Heart left ventricle (tissue), 16 donors: Measurements from ENCODE around the gene LSM8. TPM values are rescaled to one million over a fixed set of nuclear protein-coding genes. Genes with fewer than 3 reads are reported as not detected.

Experiments used
- ATAC-seq, 4 donors: fragments of 200-7000 bp; cut with Tn5 transposase; one replicate each; pipeline ENCODE4 v1.9.1; 2020 to 2022; ENCODE audit warnings: moderate library complexity in 4 of 4, mild to moderate bottlenecking in 3 of 4, moderate number of reproducible peaks in 1 of 4
- DNase-seq, 5 donors: peaks; one replicate each; pipeline ENCODE4 v3.0.0-alpha.2; 2020
- H3K27ac ChIP-seq, 12 donors: fragments of 200-600 bp; sonication (generic) in 4 of 12; one replicate each; pipeline versions ENCODE4 v1.5.0 to v1.8.0; 2016 to 2022; ENCODE audit warnings: mild to moderate bottlenecking in 2 of 12
- H3K27me3 ChIP-seq, 9 donors: fragments of 200-600 bp; sonication (generic) in 2 of 9; one replicate each; pipeline versions ENCODE4 v1.5.1 to v1.8.0; 2016 to 2022; ENCODE audit warnings: mild to moderate bottlenecking in 3 of 9
- H3K36me3 ChIP-seq, 9 donors: fragments of 200-600 bp; sonication (generic) in 2 of 9; one replicate each; pipeline versions ENCODE4 v1.5.0 to v1.8.0; 2018 to 2022; ENCODE audit warnings: mild to moderate bottlenecking in 2 of 9
- H3K4me1 ChIP-seq, 12 donors: fragments of 200-600 bp; sonication (generic) in 4 of 12; one replicate each; pipeline versions ENCODE4 v1.5.0 to v1.8.0; 2016 to 2022; ENCODE audit warnings: mild to moderate bottlenecking in 3 of 12
- H3K4me3 ChIP-seq, 12 donors: fragments of 200-600 bp; sonication (generic) in 4 of 12; one replicate each; pipeline versions ENCODE4 v1.5.0 to v1.8.0; 2017 to 2022; ENCODE audit warnings: mild to moderate bottlenecking in 9 of 12, moderate library complexity in 4 of 12
- H3K9me3 ChIP-seq, 12 donors: fragments of 200-600 bp; sonication (generic) in 4 of 12; one replicate each; pipeline versions ENCODE4 v1.5.0 to v1.8.0; 2016 to 2022; ENCODE audit warnings: mild to moderate bottlenecking in 1 of 12
- CTCF ChIP-seq, 12 donors: fragments of 200-600 bp; sonication (generic) in 4 of 12; IDR thresholded peaks; one replicate each; pipeline versions ENCODE4 v1.5.0 to v1.8.0; 2018 to 2022; ENCODE audit warnings: antibody characterized with exemption in 12 of 12, mild to moderate bottlenecking in 5 of 12
- POLR2A ChIP-seq, 2 donors: fragments of 450-650 bp; IDR thresholded peaks; one replicate each; pipeline ENCODE4 v1.6.1; 2017; ENCODE audit warnings: antibody characterized with exemption in 2 of 2, mild to moderate bottlenecking in 2 of 2, moderate library complexity in 2 of 2
- WGBS, 4 donors: extraction: QIAGEN DNeasy Blood & Tissue Kit in 2 of 4; methylation state at CpG; one replicate each; pipeline versions ENCODE4 v1.1.5 to v1.1.7; 2013 to 2018; 5-methylcytosine and 5-hydroxymethylcytosine counted together
- intact Hi-C, 10 donors: fragments of 100-400 bp; cut with DNase I; formaldehyde crosslinking; loops; one replicate each; pipeline versions ENCODE4 v1.11.1 to v1.14.2; 2022
- polyA plus RNA-seq, 2 donors: library from polyadenylated mRNA; stranded (reverse); fragments of 200-250 nt; gene quantifications; one replicate each; pipeline ENCODE4 v1.2.3, GENCODE V29; 2013
- total RNA-seq, 9 donors: library from RNA; depleted of rRNA in 2 of 9; stranded (reverse); fragments of >200 nt in 2 of 9; fragmentation: NEBNext Ultra II Directional in 3 of 9; extraction: Animal tissue kit (Norgen Biotek cat#: 25700) in 3 of 9; gene quantifications; one replicate each; pipeline versions ENCODE4 v1.1.0 to v1.2.4, GENCODE V29; 2016 to 2023
- donor health status: ischemic (EF 13 %, LVEDD 7.1; RV severe dilation, severe dysfunction).
- donor health status: healthy with polysubstance abuse.
- donor health status: DM: no; HTN: yes; CAD: no.
- donor health status: DM: no; HTN: no; CAD: no.
- donor health status: ischemic (EF 25% LVEDD 6.9; RV normal size, moderate dysfunction).
- donor health status: ischemic (EF 25% LVEDD 5.7; RV mildly dilated, moderate dysfunction).
- donor health status: healthy.
- donor health status: DM: yes; HTN: yes; CAD: no.
- donor health status: ischemic (EF 35%, LVEDD 5.7; RV mildly dilated, moderate dysfunction).
- donor health status: nonischemic (EF 11% LVEDD 7.7; RV severe dilation, severe dysfunction).
- donor health status: DM: yes; HTN: yes; CAD: no.
- donor health status: PGD.
- donor health status: ischemic (EF 29% LVEDD 5.4; RV normal size, mild dysfunction).
- donor health status: nonischemic (EF 23%, LVEDD 6.1; RV moderate dilation, normal function).

The LSM8 gene
- total and polyA plus RNA-seq, 11 donors: 13.1 to 23.2 (median 17.2) TPM

DNA sequence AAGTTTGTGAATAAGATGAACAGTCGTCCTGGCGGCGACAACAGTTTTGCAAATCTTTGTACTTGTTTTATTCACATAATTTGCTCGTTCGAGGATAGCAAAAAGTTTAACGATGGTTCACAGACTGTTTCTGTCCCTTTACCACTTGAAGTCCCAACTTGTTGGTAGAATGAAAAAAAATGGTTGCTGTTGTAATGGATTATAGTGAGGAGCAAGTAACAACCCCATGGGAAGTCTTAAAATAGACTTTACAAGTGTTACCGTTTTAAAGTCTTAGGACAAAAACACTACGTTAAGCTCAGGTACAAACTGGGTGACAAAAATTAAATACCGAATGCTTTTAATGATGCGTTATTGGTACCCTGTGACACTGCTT, 589 bp downstream of the LSM8 start:
- H3K4me1 ChIP-seq: peaks cover 0 to 41% (median 22%) of the 10 kb centered on the region in 12 donors
- DNase-seq (no peak), ATAC-seq (no peak)
- H3K27me3 ChIP-seq: no peaks in the 10 kb centered on the region
- peak overlapping the region; percentile 75 to 96 (median 88) for H3K4me3 ChIP-seq
- peaks cover 0 to 35% (median 19%) of the 10 kb centered on the region in 9 donors for H3K36me3 ChIP-seq
- peak overlapping the region; percentile 51 to 97 (median 90) for H3K27ac ChIP-seq
- intact Hi-C loops: no loop called here
- no peaks in the 10 kb centered on the region for H3K9me3 ChIP-seq
- WGBS, 4 donors: 5 to 8% (median 7%) methylated on average over 10 of the region's 10 CpGs
- TF ChIP-seq CTCF (IDR thresholded peaks at IDR 0.05) (no peak), POLR2A (IDR thresholded peaks at IDR 0.05) (no peak)

DNA sequence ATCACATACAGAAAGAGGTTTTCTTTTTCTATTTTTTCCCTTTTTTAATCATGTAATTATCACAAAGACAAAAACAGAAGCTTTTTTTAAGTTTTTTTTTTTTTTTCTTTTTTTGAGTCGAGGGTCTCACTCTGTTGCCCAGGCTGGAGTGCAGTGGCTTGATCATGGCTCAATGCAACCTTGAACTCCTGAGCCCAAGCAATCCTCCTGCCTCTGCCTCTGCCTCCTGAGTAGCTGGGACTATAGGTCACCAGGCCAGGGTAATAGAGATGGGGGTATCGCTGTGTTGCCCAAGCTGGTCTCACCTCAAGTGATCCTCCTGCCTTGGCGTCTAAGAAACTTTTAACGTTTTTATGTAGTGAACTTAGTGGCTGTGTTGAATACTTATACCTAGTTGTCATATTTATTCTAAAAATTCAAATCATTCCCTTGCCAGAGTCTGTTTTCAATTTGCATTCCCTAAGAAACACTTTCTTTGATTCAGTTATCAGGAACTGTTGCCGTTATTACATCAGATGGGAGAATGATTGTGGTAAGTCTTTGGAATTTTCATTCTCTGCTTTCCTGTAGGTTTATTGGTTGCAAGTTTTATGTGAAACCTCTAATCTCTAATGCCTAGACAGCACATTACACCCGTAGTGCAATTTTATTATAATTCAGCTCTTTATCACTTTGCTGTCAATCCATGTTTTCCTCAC, 1.3 kb downstream of the LSM8 start:
- H3K27ac ChIP-seq: no peak overlapping the region
- TF ChIP-seq CTCF (IDR thresholded peaks at IDR 0.05): no peak
- TF ChIP-seq POLR2A (IDR thresholded peaks at IDR 0.05): no peak
- H3K9me3 ChIP-seq: no peaks in the 10 kb centered on the region
- H3K36me3 ChIP-seq: peaks cover 0 to 42% (median 27%) of the 10 kb centered on the region in 9 donors
- WGBS, 4 donors: 75 to 80% (median 78%) methylated on average over 6 of the region's 6 CpGs
- intact Hi-C loops: no loop called here
- peaks cover 0 to 41% (median 22%) of the 10 kb centered on the region in 12 donors for H3K4me1 ChIP-seq
- H3K4me3 ChIP-seq: peak overlapping the region in 10 of 12 donors; percentile 75 to 96 (median 90)
- no peaks in the 10 kb centered on the region for H3K27me3 ChIP-seq
- no peak for DNase-seq
- ATAC-seq: no peak

GRCh38 chr7:118186501-118186900, 2.5 kb downstream of the LSM8 start:
- H3K9me3 ChIP-seq: no peaks in the 10 kb centered on the region
- H3K27ac ChIP-seq: no peak overlapping the region
- H3K4me3 ChIP-seq: no peak overlapping the region
- DNase-seq (no peak), ATAC-seq (no peak)
- H3K36me3 ChIP-seq: peaks cover 0 to 53% (median 38%) of the 10 kb centered on the region in 9 donors
- TF ChIP-seq CTCF (IDR thresholded peaks at IDR 0.05): no peak
- TF ChIP-seq POLR2A (IDR thresholded peaks at IDR 0.05): no peak
- intact Hi-C loops: no loop called here
- no peaks in the 10 kb centered on the region for H3K27me3 ChIP-seq
- H3K4me1 ChIP-seq: peaks cover 0 to 41% (median 22%) of the 10 kb centered on the region in 12 donors

DNA sequence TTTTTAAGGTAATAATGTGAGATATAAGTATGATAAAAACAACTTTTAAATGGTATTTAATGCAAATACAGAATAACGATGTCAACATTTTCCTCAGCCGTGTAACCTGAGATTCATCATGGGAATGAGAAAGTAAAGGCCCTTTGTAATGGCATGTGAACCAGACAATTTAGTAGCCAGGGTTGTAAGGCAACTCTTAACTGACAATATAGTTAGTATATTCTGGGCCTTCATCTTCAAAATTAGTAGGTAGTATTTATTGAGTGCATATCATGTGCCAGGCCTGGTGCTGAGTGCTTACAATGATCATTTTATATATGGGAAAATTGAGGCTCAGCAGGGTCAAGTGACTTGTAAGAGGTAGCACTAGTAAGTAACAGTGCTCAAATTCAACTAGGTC, 10.6 kb downstream of the LSM8 start:
- intact Hi-C loops: loop anchor here in 1 of 10 donors (10.0 kb wide), 1 partner anchor 980 kb away; no protein-coding TSS in a partner anchor
- no peak for TF ChIP-seq POLR2A (IDR thresholded peaks at IDR 0.05)
- no peak for TF ChIP-seq CTCF (IDR thresholded peaks at IDR 0.05)
- WGBS, 4 donors: 81 to 88% (median 85%) methylated on average over 2 of the region's 2 CpGs
- ATAC-seq: no peak
- Histone ChIP-seq H3K27me3 (no peaks in the 10 kb centered on the region), H3K4me1 (no peaks in the 10 kb centered on the region), H3K27ac (no peak overlapping the region), H3K4me3 (no peak overlapping the region), H3K36me3 (peaks cover 0 to 48% (median 33%) of the 10 kb centered on the region in 9 donors), H3K9me3 (no peaks in the 10 kb centered on the region)
- no peak for DNase-seq
